Measurements from ENCODE around the gene ROR2.

Gene ROR2

DNA sequence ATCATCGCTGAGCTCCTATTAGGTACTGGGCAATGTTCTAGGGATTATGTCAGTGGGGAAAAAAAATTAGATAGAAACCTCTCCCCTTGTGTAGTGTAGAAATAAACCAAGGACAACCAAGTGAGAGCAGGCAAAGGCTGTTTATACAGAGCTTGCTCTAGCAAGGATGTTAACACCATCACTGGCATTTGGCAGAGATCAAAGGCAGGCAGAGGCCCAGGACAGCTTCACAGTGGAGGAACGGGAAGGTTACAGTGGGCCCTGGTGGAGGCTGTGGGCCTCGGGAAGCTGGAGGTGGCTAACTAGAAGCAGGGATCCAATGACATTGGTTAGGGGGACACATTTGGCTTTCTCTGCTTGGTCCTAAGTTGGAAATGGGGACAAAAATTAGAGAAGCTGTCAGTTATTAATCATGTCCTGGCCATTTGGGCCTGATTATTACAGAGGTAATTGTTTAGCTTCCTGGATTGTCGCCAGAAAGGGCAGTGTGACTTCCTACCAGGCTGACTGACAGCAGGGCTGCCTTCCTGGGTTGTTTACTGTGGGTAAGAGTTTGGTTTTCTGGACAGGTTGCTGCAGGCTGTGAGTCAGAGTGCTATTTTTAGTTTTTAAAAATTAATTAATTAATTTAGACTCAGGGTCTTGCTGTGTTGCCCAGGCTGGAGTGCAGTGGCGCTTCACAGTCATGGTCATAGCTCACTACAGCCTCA, 259.3 kb downstream of the ROR2 start:
- Histone ChIP-seq H3K4me1 (no peaks in the 10 kb centered on the region), H3K9me3 (no peaks in the 10 kb centered on the region), H3K36me3 (no peaks in the 10 kb centered on the region), H3K4me3 (ENCODE audit: low read depth, low read length) (no peak overlapping the region), H3K27me3 (no peaks in the 10 kb centered on the region)
- DNase-seq: no peak
- TF ChIP-seq, protein P1, sequence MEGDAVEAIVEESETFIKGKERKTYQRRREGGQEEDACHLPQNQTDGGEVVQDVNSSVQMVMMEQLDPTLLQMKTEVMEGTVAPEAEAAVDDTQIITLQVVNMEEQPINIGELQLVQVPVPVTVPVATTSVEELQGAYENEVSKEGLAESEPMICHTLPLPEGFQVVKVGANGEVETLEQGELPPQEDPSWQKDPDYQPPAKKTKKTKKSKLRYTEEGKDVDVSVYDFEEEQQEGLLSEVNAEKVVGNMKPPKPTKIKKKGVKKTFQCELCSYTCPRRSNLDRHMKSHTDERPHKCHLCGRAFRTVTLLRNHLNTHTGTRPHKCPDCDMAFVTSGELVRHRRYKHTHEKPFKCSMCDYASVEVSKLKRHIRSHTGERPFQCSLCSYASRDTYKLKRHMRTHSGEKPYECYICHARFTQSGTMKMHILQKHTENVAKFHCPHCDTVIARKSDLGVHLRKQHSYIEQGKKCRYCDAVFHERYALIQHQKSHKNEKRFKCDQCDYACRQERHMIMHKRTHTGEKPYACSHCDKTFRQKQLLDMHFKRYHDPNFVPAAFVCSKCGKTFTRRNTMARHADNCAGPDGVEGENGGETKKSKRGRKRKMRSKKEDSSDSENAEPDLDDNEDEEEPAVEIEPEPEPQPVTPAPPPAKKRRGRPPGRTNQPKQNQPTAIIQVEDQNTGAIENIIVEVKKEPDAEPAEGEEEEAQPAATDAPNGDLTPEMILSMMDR (IDR thresholded peaks at IDR 0.05; ENCODE audit: low read depth, low read length): no peak

DNA sequence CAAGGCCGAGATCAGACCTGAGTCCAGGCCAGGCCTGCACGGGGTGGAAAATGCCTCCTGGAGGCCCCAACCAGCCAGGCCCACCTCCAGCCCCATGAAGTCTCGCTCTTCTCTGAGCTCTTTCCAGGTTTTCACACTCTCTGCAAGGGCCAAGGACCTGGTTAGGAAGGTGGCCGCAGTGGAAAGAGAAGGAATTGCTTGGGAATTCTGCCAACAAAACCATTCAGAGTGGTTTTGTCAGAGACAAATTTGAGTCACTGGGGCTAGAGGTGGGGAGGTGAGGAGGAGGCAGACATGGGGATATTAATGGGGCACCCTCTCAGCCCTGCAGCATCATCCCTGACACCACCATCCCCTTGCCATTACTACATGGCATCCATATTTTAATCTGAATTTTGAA, 261.0 kb downstream of the ROR2 start:
- no peaks in the 10 kb centered on the region for H3K4me1 ChIP-seq
- TF ChIP-seq, protein P1 (IDR thresholded peaks at IDR 0.05; ENCODE audit: low read depth, low read length): no peak
- H3K4me3 ChIP-seq (ENCODE audit: low read depth, low read length): no peak overlapping the region
- no peaks in the 10 kb centered on the region for H3K9me3 ChIP-seq
- H3K36me3 ChIP-seq: no peaks in the 10 kb centered on the region
- DNase-seq: no peak
- no peaks in the 10 kb centered on the region for H3K27me3 ChIP-seq

DNA sequence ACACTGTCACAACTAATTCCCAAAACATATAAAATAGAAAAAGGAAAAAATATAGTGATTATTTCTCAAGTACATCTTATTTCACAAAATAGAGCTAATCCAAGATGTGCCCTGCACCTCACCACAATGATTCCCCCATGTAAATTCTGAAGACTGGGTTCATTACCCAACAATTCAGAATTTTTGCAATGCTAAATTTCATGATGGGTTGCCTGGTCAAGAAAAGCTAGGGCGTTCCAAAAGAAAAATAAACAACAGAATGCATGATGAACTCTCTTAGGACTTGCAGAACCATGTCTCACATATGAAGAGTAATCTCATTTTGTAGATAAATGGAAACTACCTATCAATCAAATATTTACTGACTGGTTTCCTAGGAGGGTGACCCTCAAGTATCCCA, 266.8 kb downstream of the ROR2 start:
- Histone ChIP-seq H3K27me3 (no peaks in the 10 kb centered on the region), H3K36me3 (no peaks in the 10 kb centered on the region), H3K4me3 (ENCODE audit: low read depth, low read length) (no peak overlapping the region), H3K4me1 (no peaks in the 10 kb centered on the region), H3K9me3 (no peaks in the 10 kb centered on the region)
- TF ChIP-seq, protein P1 (IDR thresholded peaks at IDR 0.05; ENCODE audit: low read depth, low read length): no peak
- no peak for DNase-seq

DNA sequence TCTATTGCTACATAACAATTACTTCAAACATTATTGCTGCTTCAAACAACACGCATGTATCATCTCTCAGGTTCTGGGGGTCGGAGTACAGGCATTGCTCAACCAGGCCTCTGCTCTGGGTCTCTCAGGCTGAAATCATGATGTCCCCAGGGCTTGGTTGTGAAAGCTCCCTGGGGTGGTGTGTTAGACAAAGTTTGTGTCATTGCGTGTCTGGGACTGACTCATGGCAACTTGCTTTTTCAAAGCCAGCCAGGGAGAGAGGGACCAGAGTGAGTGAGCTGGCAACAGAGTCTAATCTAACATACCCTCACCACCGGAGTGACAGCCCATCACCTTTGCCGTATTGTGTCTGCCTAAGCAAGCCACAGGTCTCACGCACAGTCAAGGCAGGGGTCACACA, 267.2 kb downstream of the ROR2 start:
- TF ChIP-seq, protein P1 (IDR thresholded peaks at IDR 0.05; ENCODE audit: low read depth, low read length): no peak
- H3K9me3 ChIP-seq: no peaks in the 10 kb centered on the region
- no peak for DNase-seq
- no peaks in the 10 kb centered on the region for H3K4me1 ChIP-seq
- no peak overlapping the region for H3K4me3 ChIP-seq (ENCODE audit: low read depth, low read length)
- H3K36me3 ChIP-seq: no peaks in the 10 kb centered on the region
- H3K27me3 ChIP-seq: no peaks in the 10 kb centered on the region

DNA sequence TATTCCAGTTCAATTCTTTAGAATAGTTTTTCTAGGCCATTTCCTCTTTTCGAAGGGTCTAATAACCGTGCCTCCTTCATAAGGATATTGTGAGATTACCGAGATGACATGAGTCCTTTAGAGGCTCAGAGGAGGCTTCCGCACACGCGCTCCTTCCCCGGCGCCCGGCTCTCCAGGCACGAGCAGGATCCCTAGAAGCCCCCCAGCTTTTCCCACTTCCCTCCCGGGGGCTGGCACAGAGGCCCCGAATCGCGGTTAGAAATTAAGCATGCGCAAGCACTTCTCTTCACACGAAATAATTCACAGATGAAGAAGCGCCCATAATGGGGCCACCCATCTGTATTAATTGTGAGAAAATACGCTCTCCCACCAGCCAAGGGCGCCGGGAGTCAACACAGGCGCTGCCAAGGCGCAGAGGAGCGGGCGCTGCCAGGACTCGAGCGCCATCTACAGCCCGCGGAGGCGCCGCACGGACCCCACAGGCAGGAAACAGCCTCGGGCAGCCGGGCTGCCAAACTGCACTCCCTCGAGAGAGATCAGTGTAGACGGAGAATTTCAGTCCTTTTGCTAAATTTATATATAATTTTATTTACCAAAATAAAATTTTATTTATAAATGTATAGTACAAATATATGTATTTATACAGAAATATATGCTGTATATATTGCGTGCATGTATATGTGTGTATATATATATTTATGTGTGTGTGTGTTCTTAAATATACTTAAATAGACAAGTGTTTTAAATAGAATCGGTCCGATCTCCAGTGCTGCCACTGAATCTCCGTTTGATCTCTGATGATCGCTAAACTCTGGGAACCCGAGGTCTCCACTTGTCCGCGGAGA, 268.3 kb downstream of the ROR2 start:
- H3K4me3 ChIP-seq (ENCODE audit: low read depth, low read length): peak overlapping the region; percentile 45

More for the DNA sequence above, 268.3 kb downstream of the ROR2 start:
- H3K4me1 ChIP-seq: no peaks in the 10 kb centered on the region
- no peaks in the 10 kb centered on the region for H3K36me3 ChIP-seq
- DNase-seq: peak; percentile 89
- H3K27me3 ChIP-seq: no peaks in the 10 kb centered on the region; the same call in 1 of the 2 replicates
- TF ChIP-seq, protein P1 (IDR thresholded peaks at IDR 0.05; ENCODE audit: low read depth, low read length): peak; percentile 94
- no peaks in the 10 kb centered on the region for H3K9me3 ChIP-seq

Measured in BE2C (cell line).